ENCODE data around the gene PDLIM1. TPM values are rescaled to one million over a fixed set of nuclear protein-coding genes. Genes with fewer than 3 reads are reported as not detected.
A peak's percentile ranks its signal among the peaks of the same experiment; 100 is the strongest.

The PDLIM1 gene
- total and polyA plus RNA-seq, 9 of the 15 experiments (the other 6 are each of a cell fraction or from before 2014, with no cell fraction given), result 19.8 to 164 (median 39.1) TPM

DNA sequence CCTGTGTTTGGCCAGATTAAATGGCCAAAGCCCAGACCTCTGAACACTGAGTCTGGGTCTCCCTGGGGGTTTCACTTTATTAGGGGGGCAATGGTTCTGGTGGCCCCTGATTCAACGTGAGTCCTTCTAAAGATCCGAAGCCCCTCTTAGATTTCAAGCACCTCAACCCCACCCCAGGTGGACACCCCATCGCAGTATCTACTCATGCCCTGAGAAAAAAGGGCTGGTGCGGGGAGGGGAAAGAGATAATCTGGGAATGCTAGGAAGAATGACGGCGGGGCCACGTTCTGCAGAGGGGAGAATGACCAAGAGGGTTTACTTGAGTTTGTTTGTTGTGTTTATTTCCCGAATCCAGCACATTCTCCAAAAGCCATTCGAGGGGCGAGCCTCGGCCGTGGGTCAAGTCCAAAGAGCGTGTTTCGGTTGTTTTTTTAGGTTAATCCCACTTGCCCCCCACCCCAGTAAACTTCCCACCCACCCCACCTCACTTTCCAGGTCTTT is 832 bp downstream of the PDLIM1 start:
- peak; percentile 6 for FAIRE-seq
- peak overlapping the region; percentile 75 to 99 for H3K9ac ChIP-seq (ENCODE audit: insufficient read depth in 1 of 2, low read depth in 2 of 2, low read length in 2 of 2)
- H3K4me2 ChIP-seq (ENCODE audit: insufficient read depth, low read length), result peak overlapping the region; percentile 72
- POLR2A ChIA-PET, result interaction anchor here (0.7 to 1.5 kb wide), 4 partner anchors 15 to 20 kb away, joined by 3 to 6 read pairs (median 4); no protein-coding TSS in a partner anchor
- H3K79me2 ChIP-seq (ENCODE audit: control insufficient read depth, insufficient read depth, low read length), result peaks cover 55% of the 10 kb centered on the region
- H3K27me3 ChIP-seq (ENCODE audit: control insufficient read depth in 2 of 2, insufficient read depth in 2 of 2, low read length in 2 of 2), result no peaks in the 10 kb centered on the region
- DNase-seq (ENCODE audit: extremely low read depth in 1 of 4, low spot score in 3 of 4), result no peak
- no peaks in the 10 kb centered on the region for H3K9me1 ChIP-seq (ENCODE audit: control insufficient read depth, insufficient read depth, low read length)
- no peak for ATAC-seq
- peak overlapping the region; percentile 87 for H3K27ac ChIP-seq (ENCODE audit: extremely low read depth, low read depth, low read length)
- intact Hi-C loops (cut with micrococcal nuclease) (loop anchor here (5.0 kb wide), 2 partner anchors 43 to 72 kb away; no protein-coding TSS in a partner anchor), in situ Hi-C loops (cut with MboI) (no loop called here)
- TF ChIP-seq FIP1L1 (IDR thresholded peaks at IDR 0.05; ENCODE audit: low read depth, low read length, poor library complexity, severe bottlenecking) (no peak), FOXA3 (CRISPR knock-in tag; conservative IDR thresholded peaks at IDR 0.05 in 1 of 2, IDR thresholded peaks at IDR 0.05 in 1 of 2) (no peak), EWSR1 (IDR thresholded peaks at IDR 0.05; ENCODE audit: borderline replicate concordance, low read depth, partially characterized antibody) (no peak)
- 3% methylated on average over 5 of the region's 14 CpGs for WGBS (ENCODE audit: insufficient coverage, low coverage, missing lambda C conversion rate)
- peak overlapping the region; percentile 88 for H3K4me3 ChIP-seq
- CTCF ChIA-PET (ENCODE audit: low intra/inter-chr PET ratio), result no interaction called here
- peaks cover 16% of the 10 kb centered on the region; the same call in 2 of the 3 replicates for H3K36me3 ChIP-seq (ENCODE audit: control insufficient read depth, insufficient read depth, low read length)
- TSS peak; percentile 58 for BruUV-seq (replicated peaks)
- H4K20me1 ChIP-seq (replicated peaks; ENCODE audit: control insufficient read depth, insufficient read depth, low read length), result peaks cover 6% of the 10 kb centered on the region; the same call in 1 of the 2 replicates
- no peaks in the 10 kb centered on the region for H3K9me3 ChIP-seq (replicated peaks; ENCODE audit: control insufficient read depth, insufficient read depth, low read depth, low read length)
- peaks cover 27 to 35% of the 10 kb centered on the region in 2 experiments for H3K4me1 ChIP-seq (replicated peaks in 1 of 2; ENCODE audit: control insufficient read depth in 2 of 2, insufficient read depth in 2 of 2, low read length in 2 of 2)
- H2AFZ ChIP-seq (ENCODE audit: low read depth, low read length), result 0 out of 2 replicates have a peak overlapping the region, but pooled peaks have one; percentile 85

All from K562 (cell line).